ENCODE results near the gene PILRA. TPM values are rescaled to one million over a fixed set of nuclear protein-coding genes. Genes with fewer than 3 reads are reported as not detected.
"Not testable (repeated sequence)": the region's sequence is repeated elsewhere in the genome, so short reads cannot be mapped to it uniquely, and the experiment has no call there.

The PILRA gene
- total RNA-seq, 1 experiment from 2014 or later, result 1.8 TPM

- no peak for TF ChIP-seq AFF4 (CRISPR knock-in tag; IDR thresholded peaks at IDR 0.05; ENCODE audit: borderline replicate concordance)
- TF ChIP-seq PRRX2 (CRISPR knock-in tag; IDR thresholded peaks at IDR 0.05), result no peak
- TF ChIP-seq, protein P1, sequence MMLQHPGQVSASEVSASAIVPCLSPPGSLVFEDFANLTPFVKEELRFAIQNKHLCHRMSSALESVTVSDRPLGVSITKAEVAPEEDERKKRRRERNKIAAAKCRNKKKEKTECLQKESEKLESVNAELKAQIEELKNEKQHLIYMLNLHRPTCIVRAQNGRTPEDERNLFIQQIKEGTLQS (CRISPR knock-in tag; conservative IDR thresholded peaks at IDR 0.05), result no peak
- TF ChIP-seq IRF2 (CRISPR knock-in tag; IDR thresholded peaks at IDR 0.05; ENCODE audit: borderline replicate concordance, low read depth), result no peak
- TF ChIP-seq NFYB (CRISPR knock-in tag; conservative IDR thresholded peaks at IDR 0.05; ENCODE audit: low read depth), result no peak
- no peak for TF ChIP-seq SP1 (CRISPR knock-in tag; conservative IDR thresholded peaks at IDR 0.05)
- TF ChIP-seq EMX1 (CRISPR knock-in tag; IDR thresholded peaks at IDR 0.05), result no peak
- TF ChIP-seq NR1H2 (CRISPR knock-in tag; IDR thresholded peaks at IDR 0.05), result no peak
- no peak for TF ChIP-seq RORB (CRISPR knock-in tag; IDR thresholded peaks at IDR 0.05)
- no peak for TF ChIP-seq ESRRA (CRISPR knock-in tag; IDR thresholded peaks at IDR 0.05; ENCODE audit: borderline replicate concordance)
- TF ChIP-seq NFE2L1 (CRISPR knock-in tag; IDR thresholded peaks at IDR 0.05), result no peak
Measured at GRCh38 chr7:100349757-100350156, 23.5 kb upstream of the PILRA start (continued).

DNA sequence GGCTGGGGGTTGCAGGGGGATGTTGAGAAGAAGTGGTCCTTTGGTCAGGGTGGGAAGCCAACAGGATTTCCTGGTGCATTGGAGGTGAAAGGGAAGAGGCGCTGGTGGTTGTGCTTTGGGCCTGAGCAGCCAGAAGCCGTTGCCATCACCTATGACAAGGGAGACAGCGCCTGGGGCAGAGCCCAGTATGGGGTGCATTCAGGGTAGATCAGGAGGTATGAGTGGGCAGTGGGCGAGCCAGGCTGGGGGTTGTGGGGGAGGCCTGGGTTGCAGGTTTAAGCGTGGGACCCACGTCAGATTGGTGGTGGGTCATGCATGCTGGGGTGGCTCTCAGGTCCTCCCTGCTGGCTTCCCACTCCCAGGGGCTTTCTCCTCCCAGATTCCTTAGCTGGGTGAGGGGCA lies 21.6 kb upstream of the PILRA start:
- DNase-seq (ENCODE audit: low spot score) (no peak), ATAC-seq (no peak)
- Mint-ChIP-seq H3K4me3 (no peak overlapping the region), H3K27me3 (ENCODE audit: low read depth) (no peaks in the 10 kb centered on the region), H3K4me1 (no peaks in the 10 kb centered on the region), H3K36me3 (peaks cover 60% of the 10 kb centered on the region), H3K9me3 (no peaks in the 10 kb centered on the region), H3K27ac (no peak overlapping the region)
- TF ChIP-seq NFYB (CRISPR knock-in tag; conservative IDR thresholded peaks at IDR 0.05; ENCODE audit: low read depth) (no peak), ZNF263 (CRISPR knock-in tag; IDR thresholded peaks at IDR 0.05; ENCODE audit: low read depth) (no peak), USF1 (CRISPR knock-in tag; IDR thresholded peaks at IDR 0.05) (no peak), CBFB (CRISPR knock-in tag; IDR thresholded peaks at IDR 0.05; ENCODE audit: low read depth) (no peak), TP53 (CRISPR knock-in tag; IDR thresholded peaks at IDR 0.05) (no peak), CREM (CRISPR knock-in tag; IDR thresholded peaks at IDR 0.05) (no peak)
- TF ChIP-seq, protein P1 (CRISPR knock-in tag; conservative IDR thresholded peaks at IDR 0.05), result no peak
- TF ChIP-seq, protein P2, sequence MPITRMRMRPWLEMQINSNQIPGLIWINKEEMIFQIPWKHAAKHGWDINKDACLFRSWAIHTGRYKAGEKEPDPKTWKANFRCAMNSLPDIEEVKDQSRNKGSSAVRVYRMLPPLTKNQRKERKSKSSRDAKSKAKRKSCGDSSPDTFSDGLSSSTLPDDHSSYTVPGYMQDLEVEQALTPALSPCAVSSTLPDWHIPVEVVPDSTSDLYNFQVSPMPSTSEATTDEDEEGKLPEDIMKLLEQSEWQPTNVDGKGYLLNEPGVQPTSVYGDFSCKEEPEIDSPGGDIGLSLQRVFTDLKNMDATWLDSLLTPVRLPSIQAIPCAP (CRISPR knock-in tag; IDR thresholded peaks at IDR 0.05), result no peak
- TF ChIP-seq, protein P3, sequence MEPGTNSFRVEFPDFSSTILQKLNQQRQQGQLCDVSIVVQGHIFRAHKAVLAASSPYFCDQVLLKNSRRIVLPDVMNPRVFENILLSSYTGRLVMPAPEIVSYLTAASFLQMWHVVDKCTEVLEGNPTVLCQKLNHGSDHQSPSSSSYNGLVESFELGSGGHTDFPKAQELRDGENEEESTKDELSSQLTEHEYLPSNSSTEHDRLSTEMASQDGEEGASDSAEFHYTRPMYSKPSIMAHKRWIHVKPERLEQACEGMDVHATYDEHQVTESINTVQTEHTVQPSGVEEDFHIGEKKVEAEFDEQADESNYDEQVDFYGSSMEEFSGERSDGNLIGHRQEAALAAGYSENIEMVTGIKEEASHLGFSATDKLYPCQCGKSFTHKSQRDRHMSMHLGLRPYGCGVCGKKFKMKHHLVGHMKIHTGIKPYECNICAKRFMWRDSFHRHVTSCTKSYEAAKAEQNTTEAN (CRISPR knock-in tag; IDR thresholded peaks at IDR 0.05), result no peak
- CTCF ChIA-PET, result no interaction called here
- POLR2A ChIA-PET, result no interaction called here

GRCh38 chr7:100352230-100352781 lies 21.0 kb upstream of the PILRA start:
- H3K9me3 Mint-ChIP-seq; H3K4me1 Mint-ChIP-seq; H3K27ac Mint-ChIP-seq; DNase-seq (ENCODE audit: low spot score); H3K27me3 Mint-ChIP-seq (ENCODE audit: low read depth); POLR2A ChIA-PET; ATAC-seq; H3K4me3 Mint-ChIP-seq: not testable (repeated sequence)
- CTCF ChIA-PET, result interaction anchor here (0.6 kb wide), 1 partner anchor 48 kb away, joined by 4 read pairs; no protein-coding TSS in a partner anchor
- H3K36me3 Mint-ChIP-seq, result peaks cover 56% of the 10 kb centered on the region

All from WTC11 (cell line).